Stromal cell of bone marrow (primary cell): ENCODE results near the gene ENAH.
"Not testable (repeated sequence)": the region's sequence is repeated elsewhere in the genome, so short reads cannot be mapped to it uniquely, and the experiment has no call there.

Source experiments
- DNase-seq: peaks from one replicate; pipeline ENCODE4 v3.0.0-alpha.2; 2012; ENCODE audit warnings: low read depth

ENAH gene

GRCh38 chr1:225674381-225674780 lies 21.5 kb upstream of the ENAH start:
- no peak for DNase-seq

DNA sequence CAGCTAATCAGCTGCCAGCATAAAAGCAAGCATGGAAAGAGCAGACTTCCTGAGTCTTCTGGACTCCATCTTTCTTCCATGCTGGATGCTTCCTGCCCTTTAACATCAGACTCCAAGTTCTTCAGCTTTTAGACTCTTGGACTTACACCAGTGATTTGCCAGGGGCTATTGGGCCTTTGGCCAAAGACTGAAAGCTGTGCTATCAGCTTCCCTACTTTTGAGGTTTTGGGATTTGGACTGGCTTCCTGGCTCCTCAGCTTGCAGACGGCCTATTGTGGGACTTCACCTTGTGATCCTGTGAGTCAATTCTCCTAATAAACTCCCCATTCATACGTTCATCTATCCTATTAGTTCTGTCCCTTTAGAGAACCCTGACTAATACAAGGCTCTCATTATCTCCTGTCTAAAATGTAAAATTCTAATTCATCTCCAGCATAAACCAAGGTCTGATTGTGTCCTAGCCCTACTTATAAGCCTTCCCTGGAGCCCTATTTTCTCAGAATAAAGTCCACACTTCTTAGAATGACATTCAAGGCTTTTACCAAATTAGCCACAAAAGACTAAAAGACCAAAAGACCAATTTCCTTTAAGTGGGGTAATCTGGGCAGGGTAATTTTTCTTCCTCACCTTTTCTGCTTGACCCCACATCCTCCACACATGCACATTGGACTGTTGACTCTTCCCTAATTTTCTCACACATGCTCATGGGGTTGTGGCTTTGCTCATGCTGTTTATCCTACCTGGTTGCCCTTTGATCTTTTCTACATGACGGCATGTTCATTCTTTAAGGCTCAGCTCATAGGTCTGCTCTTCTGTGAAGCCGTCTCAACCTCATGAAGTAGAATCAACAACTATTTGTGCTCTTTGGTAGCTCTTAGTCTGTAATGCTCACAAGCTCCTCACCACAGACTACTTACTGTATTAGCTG lies 18.1 kb upstream of the ENAH start:
- DNase-seq = no peak

GRCh38 chr1:225670356-225670755 lies 17.4 kb upstream of the ENAH start:
- no peak for DNase-seq

DNA sequence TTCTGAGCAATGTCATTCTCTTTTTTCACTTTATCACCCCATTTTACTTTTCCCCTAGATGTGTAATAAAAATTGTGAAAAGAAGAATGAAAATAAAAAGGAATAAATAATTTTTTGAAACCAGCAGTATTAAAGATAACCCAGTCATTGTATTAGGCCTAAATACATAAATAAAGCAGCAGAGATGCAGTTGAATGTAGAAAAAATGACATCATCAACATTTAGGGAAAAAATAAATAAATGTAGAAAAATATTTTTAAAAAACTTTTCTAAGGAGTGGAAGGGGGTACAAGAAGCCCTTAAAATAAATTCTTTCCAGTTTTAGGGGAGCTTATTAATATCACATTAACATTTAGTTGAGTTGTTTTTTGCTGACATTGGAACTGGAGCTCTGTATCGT lies 15.3 kb upstream of the ENAH start:
- DNase-seq = no peak

DNA sequence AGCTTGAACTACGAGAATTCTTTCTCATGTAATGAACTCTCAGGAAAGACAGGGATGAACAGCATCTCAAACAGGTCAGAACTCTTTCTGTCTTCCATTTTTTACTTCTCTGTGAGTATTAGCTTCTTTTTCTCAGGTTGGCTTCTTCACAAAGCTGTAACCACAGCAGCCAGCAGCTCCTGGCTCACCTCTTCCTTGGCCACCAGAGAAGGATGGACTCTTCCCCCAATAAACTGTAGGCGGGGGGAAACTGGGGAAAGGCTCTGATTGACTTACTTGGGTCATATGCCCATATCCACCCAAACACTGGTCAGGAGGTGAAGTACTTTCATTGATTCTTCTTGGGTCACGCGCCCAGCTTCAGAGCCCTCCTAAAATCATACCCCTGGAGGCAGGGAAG lies 14.4 kb upstream of the ENAH start:
- DNase-seq = no peak

GRCh38 chr1:225666495-225666894 lies 13.6 kb upstream of the ENAH start:
- no peak for DNase-seq

- DNase-seq = no peak
Measured at GRCh38 chr1:225664762-225665161, 11.8 kb upstream of the ENAH start.

DNA sequence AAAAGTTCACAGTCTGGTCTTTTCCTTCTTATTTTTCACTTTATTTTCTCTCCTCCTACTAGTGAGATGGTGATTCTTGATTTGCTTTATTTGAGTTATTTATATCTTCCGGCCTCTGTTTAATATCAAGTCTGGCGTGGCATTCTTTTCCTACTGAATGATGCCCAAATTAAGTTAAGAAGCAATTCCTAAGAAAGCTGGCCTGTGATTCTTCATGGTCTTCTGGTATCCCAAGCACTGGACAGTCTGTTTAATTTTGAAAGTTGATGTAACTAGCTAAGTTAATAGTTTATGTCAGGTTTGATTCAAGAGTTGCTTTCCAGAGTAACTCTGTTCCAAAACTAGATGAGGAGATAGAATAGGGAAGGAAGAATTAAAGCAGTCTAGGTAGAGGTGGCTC lies 9.2 kb upstream of the ENAH start:
- no peak for DNase-seq

GRCh38 chr1:225660544-225660946 lies 7.6 kb upstream of the ENAH start:
- DNase-seq = no peak

DNA sequence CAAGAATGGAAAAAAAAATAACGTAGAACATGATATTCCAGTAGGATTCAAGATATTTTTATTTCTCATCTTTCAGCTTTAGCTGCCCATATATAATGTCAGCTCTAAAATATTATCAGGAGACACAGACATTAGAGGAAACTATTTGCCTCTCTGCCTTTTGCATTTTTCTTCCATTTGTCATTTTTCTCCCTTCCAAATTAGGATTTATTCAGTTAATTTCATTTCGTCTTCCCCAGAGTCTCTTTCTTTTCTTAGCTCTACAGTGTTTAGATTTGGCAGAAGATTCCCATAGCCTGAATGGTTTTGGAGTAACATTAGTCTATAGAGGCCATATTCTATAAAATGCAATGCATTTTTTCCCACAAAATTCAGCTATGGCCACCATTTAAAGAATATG lies 5.1 kb upstream of the ENAH start:
- peak; percentile 38 for DNase-seq

DNA sequence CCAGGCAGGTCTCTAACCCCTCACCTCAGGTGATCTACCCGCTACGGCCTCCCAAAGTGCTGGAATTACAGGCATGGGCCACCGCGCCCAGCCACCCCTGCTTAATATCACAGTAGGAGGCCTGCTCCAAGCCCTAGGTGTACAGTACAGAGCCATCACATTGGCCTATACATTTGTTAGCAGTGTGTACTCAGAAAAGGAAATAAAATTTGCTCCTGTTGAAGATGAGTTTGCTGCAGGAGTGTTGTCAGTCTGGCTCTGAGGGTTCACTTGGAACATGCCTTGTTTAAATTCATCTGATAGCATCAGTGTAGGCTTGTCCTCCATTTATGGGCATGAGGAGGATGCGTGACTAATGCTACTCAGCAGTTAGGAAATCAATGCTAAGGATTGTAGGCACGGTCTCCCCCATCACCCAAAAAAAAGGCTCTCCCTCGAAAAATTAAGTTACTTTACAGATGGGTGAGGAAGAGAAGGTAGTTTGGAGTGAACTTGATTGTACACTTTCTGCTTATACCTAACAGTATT lies 4.6 kb upstream of the ENAH start:
- DNase-seq = peak; percentile 66

GRCh38 chr1:225656259-225656655 lies 3.3 kb upstream of the ENAH start:
- not testable (repeated sequence) for DNase-seq

GRCh38 chr1:225655509-225656258 lies 2.8 kb upstream of the ENAH start:
- DNase-seq = peak; percentile 98

GRCh38 chr1:225654688-225655508 lies 2.0 kb upstream of the ENAH start:
- DNase-seq = no peak

GRCh38 chr1:225654277-225654597 lies 1.3 kb upstream of the ENAH start:
- no peak for DNase-seq

DNA sequence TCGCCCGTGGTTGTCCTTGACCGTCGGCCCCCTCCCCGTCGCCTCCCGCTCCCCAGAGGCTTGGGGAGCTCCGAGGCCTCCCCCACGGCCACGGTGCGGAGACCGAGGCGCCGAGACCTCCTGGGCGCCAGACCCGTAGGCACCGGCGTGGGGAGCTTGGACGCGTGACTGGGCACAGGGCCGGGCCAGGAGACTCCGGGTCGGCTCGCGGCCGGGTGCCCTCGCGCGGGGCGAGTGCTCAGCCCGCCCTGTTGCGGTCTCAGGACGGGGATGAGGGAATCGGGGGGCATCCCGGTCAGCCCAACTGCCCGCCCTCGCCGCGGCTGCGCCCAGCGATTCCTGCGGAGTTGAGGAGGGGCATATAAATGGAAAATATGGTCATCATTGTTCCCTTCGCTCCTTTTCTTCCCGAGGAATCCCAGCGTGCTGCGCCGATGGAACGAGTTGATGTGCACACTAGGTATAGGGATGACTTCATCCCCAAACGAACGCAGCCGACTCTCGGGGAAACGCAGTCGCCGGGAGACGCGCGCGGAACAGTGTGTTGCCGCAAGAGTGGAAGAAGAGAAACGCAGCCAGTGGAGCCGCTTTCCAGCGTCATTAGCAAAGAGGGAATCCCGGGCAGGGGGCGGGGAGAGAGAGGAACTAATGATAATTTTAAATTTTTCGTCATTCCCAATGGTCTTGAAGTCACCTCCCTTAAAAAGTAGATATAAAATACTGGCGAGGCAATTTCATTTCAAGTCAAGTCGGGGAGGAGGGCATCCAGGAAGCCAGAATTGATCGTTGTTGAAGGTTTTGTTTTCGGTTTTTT lies 747 bp upstream of the ENAH start:
- DNase-seq = peak; percentile 64

GRCh38 chr1:225651872-225652728 lies 823 bp downstream of the ENAH start:
- no peak for DNase-seq

GRCh38 chr1:225651376-225651871 lies 1.5 kb downstream of the ENAH start:
- DNase-seq = no peak

- DNase-seq = no peak
Measured at GRCh38 chr1:225650179-225650578, 2.7 kb downstream of the ENAH start.

GRCh38 chr1:225645194-225645895 lies 7.6 kb downstream of the ENAH start:
- no peak for DNase-seq
